Measurements from ENCODE around the gene PNKP.

DNA sequence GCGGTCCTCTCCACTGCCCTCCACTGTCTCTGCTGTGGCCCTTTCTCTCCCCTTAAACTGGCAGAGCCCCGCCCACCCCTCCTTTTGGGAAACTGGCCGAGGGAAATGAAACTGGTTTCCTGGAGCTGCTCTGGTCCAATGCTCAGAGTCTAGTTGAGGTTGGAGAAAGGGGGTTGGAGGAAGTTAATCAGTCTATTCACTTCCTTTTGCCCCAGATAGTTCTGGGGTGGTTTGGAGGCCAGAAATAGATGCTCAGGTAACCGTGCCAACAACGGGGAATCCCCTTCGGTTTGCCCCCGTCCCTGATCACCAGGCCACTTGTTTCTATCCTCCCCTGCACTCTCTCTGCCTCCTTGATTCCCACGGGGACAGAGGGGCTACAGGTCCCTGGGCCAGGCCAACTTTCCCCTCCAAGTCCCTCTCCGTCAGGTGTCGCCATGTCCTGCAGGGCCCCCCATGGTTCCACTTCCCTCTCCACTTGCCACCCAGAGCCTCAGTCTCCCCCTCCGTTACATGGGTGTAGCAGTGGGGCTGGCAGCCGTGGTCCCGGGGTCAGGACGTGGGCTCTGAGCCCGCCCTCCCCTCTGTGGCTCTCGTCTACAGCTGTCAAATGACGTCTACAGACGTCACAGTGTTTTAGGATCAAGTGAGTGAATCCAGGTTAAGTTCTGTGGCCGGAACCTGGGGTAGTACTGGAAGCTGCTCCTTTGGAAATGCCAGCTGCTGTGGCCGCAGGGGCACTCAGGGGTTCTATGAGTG, 29.7 kb upstream of the PNKP start, which contains the start of gene IL4I1:
- TF ChIP-seq, protein P1, sequence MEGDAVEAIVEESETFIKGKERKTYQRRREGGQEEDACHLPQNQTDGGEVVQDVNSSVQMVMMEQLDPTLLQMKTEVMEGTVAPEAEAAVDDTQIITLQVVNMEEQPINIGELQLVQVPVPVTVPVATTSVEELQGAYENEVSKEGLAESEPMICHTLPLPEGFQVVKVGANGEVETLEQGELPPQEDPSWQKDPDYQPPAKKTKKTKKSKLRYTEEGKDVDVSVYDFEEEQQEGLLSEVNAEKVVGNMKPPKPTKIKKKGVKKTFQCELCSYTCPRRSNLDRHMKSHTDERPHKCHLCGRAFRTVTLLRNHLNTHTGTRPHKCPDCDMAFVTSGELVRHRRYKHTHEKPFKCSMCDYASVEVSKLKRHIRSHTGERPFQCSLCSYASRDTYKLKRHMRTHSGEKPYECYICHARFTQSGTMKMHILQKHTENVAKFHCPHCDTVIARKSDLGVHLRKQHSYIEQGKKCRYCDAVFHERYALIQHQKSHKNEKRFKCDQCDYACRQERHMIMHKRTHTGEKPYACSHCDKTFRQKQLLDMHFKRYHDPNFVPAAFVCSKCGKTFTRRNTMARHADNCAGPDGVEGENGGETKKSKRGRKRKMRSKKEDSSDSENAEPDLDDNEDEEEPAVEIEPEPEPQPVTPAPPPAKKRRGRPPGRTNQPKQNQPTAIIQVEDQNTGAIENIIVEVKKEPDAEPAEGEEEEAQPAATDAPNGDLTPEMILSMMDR (IDR thresholded peaks at IDR 0.05), result no peak
- TF ChIP-seq POLR2A (IDR thresholded peaks at IDR 0.05), result no peak
